GM18502 (cell line): ENCODE results near the gene HTR3A.

Experiments
- ATAC-seq: cut with Tn5 transposase; IDR thresholded peaks from one replicate; pipeline ENCODE4 v1.9.1; 2021; ENCODE audit warnings: mild to moderate bottlenecking; ENCODE audit not compliant: unreplicated experiment, poor library complexity

The HTR3A gene

DNA sequence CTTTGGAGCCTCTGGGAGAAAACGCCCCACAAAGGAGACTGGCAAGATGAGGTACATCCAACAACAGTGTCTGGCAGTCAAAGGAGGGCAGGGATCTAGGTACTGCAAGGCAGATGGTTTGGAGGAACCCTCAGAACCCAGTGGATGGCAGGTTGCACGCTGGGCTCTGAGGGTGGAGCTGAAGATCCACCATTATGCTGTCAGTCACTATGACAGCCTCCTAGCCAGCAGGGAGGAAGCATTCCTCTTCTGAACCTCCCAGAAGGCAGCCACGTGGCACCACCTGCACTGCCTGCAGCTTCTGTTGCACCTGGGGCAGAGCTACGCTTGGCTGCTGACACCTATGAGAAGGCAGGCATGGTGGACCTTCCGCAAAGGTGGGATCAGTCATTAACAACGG lies 40.2 kb downstream of the HTR3A start:
- ATAC-seq = no peak

GRCh38 chr11:114016986-114017385 lies 42.1 kb downstream of the HTR3A start:
- no peak for ATAC-seq

DNA sequence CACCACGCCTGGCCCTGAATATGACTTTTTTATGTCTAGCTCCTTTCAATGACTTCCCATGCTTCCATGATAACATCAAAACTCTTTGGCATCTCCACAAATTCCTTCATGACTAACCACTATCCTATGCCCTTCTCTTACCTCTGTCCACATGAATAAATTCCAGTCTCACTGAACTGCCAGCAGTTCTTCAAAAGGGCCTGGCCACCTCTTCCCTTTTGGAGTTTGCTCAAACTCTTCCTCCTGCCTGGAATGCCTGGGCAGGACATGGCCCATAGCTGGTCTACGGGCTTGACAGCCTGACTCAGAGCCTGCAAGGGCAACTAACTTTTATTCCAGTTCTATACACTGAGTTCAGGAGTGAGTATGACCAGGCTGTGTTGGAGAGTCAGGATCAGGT lies 42.8 kb downstream of the HTR3A start:
- no peak for ATAC-seq

DNA sequence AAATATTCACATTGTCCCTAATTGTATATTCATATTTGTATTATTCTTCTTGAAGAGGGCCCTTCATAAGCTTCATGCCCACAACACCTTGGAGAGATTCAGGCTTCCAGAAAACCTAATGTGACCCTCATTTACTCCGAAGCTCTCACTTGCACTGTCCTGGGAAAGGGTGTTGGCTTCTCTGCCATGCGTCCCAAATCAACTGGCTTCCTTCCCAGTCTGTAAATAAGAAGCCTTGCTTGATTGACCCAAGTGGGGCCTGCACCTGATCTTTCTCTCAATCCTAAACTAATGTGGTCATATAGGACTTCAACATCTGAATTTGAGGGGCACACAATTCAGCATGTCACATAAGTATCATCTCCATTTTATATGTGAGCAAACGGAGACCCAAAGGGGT lies 44.1 kb downstream of the HTR3A start:
- no peak for ATAC-seq

DNA sequence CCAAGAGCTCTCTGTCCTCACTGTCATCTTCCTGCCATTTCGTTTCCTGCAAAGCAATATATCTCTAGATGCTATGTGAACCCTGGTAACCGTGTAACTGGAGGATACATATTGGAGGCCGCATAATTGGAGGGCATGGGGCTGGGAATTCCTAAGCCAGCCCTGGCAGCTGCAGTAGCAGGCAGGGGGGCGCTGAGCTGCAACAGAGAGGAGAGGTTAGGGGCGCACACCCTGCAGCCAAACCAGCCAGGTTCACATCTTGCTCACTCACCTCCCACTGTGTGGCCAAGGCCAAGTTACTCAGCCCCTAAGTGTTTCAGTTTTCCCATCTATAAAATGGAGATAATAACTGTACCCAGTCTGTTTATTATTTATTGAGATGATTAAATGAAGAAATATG lies 44.7 kb downstream of the HTR3A start:
- no peak for ATAC-seq

- no peak for ATAC-seq
These were observed 50.5 kb downstream of the HTR3A start for GRCh38 chr11:114025329-114025907.

GRCh38 chr11:114026355-114026754 lies 51.4 kb downstream of the HTR3A start:
- ATAC-seq = no peak

DNA sequence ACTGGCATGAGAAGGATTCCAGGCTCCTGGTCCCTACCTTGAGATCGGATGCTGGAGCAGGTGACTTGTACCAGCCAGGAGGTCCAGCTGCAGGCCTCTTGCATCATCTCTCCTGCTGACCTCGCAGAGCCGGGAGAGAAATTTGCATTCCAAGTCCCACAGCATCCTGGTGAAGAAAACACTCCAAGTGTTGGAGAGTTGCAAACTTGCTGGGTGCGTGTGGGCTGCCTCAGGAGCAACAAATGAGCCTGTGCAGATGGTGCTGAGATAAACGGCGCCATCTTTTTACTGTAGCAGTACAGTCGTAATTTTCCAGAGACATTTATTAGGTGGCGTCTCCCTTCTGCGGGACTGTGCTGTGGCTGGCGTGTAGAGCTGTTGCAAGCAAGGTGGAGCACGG lies 52.5 kb downstream of the HTR3A start:
- ATAC-seq = no peak

- no peak for ATAC-seq
These were observed 53.0 kb downstream of the HTR3A start for GRCh38 chr11:114027926-114028325.

DNA sequence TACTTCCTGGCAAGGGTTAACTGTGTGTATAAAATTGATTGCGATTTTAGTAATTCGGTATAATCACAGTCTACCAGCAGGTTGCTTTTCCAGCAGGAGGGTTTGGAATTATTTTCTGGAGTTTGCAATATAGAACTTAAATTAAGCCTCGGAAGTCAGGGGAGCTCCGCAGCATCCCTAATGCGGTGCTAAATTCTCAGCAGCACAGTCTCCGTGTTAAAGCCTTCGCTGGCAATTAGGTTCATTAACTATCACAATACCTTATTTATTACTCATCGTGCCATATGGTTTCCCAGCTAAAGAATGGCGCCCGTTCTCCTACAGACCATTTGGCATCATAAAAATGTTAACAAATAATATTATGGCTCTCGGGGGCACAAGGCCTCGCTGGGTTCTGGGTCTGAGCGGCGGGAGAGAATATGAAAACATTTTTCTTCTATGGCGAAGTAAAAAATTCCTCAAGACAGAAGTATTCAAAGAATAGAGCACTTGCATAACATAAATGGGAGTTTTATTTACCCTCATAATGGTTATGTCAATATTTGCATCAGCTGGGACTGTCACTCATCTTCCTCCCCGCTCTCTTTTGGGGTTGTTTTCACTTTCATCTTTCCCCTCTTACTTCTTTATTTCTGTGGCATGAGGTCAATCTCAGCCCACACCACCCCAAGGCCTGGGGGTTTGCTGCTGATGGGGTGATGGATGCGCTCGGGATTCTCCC lies 56.5 kb downstream of the HTR3A start:
- ATAC-seq = no peak

DNA sequence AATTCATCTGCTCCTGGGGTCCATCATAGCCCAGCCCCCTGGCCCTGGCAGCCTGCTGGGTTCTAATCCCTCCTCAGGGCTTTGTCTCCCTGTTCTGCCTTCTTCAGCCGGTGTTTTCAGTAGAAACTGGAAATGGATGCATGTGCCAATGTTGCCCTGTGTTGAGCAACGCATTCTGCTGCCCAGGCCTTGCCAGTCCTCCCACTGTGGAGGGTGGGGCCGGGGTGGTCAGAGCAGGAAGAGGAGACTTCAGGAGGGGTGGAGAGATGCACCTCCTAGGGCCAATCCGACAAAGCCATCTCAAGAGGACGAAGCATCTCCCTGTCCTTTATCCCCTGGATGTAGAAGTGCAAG lies 57.0 kb downstream of the HTR3A start:
- no peak for ATAC-seq

GRCh38 chr11:114033066-114033465 lies 58.2 kb downstream of the HTR3A start:
- no peak for ATAC-seq

DNA sequence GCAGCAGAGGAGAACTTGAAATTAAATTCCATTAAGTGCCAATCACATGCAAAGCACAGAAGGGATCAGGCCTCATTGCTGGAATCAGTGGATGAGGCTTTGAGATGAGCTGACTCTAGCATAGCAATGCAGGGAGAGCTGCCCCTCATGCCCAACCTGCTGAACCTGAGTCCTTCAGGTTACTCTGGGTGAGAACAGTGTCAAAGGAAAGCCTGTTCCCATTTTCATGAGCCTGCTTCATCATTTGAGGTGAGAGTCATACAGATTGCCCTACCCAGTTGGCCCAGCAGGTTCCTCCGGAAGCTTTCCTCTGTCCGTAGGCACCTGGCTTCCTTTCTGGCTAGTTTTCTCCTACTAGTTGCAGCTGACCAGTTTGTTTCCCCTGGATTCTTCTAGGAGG lies 58.7 kb downstream of the HTR3A start:
- ATAC-seq = no peak

GRCh38 chr11:114034956-114035355 lies 60.0 kb downstream of the HTR3A start:
- no peak for ATAC-seq

- ATAC-seq = no peak
These were observed 61.4 kb downstream of the HTR3A start for GRCh38 chr11:114036147-114036811.

- no peak for ATAC-seq
These were observed 62.0 kb downstream of the HTR3A start for GRCh38 chr11:114036958-114037357.

GRCh38 chr11:114039551-114039950 lies 64.6 kb downstream of the HTR3A start:
- no peak for ATAC-seq
